Prostate gland (tissue), 2 donors: ENCODE data around the gene ZNF763.

Experiments
- CTCF ChIP-seq, 4 experiments: fragments of 200-600 bp in 2 of 4; fragments of 450-650 bp in 2 of 4; sonication (generic) in 2 of 4; IDR thresholded peaks; 1 replicate in 3 of 4; 2 replicates in 1 of 4; pipeline ENCODE4 v1.5.1; 2016 to 2019; ENCODE audit warnings: antibody characterized with exemption in 4 of 4, mild to moderate bottlenecking in 2 of 4, moderate library complexity in 2 of 4
- POLR2A ChIP-seq: fragments of 450-650 bp; IDR thresholded peaks from one replicate; pipeline ENCODE4 v1.6.1; 2016; ENCODE audit warnings: antibody characterized with exemption, mild to moderate bottlenecking

DNA sequence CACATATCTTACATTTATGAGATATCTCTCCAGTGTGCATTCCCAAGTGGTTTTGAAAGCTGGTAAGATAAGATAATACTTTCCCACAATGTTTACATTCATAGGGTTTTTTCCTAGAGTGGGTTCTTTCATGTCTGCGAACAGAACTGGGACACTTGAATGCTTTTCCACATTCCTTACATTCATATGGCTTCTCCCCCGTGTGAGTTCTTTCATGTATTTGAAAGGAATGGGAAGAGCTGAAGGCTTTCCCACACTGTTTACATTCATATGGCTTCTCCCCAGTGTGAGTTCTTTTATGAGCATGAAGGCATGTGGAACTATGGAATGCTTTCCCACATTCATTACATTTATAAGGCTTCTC lies 50.9 kb downstream of the ZNF763 start:
- TF ChIP-seq CTCF (IDR thresholded peaks at IDR 0.05): no peak
- no peak for TF ChIP-seq POLR2A
